HG02870 (cell line): ENCODE data around the gene SRPX.

Experiments
- ATAC-seq: cut with Tn5 transposase; IDR thresholded peaks from one replicate; pipeline ENCODE4 v1.9.1; 2021; ENCODE audit warnings: mild to moderate bottlenecking, moderate library complexity; ENCODE audit not compliant: unreplicated experiment

Gene SRPX

DNA sequence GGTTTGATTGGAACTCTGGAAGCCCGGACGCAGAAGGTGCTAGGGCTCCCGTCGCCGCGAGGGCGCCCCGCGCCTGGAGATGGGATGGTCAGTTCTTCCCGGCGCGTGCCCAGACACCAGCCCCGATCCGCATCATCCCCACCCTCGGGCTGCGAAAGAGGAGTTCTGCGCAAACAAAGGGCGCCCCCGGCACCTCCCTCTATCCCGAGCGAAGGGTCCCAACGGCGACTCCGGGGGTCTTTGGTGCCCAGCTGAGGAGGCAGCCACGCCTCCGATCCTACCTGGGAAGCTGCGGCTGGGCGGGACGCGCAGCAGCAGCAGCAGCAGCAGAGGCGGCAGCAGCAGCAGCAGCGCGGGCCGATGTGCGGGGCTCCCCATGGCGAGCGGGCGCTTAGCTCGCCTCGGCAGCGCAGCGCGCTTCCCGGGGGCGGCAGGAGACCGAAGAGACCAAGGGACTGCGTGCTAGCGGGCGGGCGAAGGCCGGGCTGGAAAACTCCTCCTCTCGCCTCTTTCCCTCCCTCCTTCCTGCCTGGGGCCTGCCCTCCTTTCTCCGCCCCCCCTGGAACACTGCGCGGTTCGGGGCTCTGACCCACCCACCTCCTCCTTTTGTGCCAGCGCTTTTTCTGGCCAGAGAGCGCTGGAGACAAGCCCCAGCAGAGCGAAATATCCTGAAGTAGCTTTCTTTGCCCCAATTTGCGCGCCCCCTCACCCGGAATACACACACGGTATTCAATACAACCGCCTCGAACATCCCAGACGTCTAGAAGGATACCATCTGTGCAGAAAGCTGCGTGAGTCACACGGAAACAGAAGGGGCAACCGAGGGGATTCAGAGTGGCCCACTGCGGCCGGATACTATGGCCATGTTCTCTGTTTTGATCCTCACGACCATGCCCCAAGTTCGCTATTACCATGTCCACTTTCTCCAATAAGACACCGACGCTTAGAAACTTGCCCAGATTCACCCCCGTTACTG lies at the start of gene SRPX:
Gene SRPX, minus strand, starts transcription at position 457 of the 976 bp plus-strand sequence. Its CDS starts 79 bp downstream, at position 378.
- no peak for ATAC-seq

- no peak for ATAC-seq
Measured at GRCh38 chrX:38268011-38268410, 47.3 kb upstream of the SRPX start.

DNA sequence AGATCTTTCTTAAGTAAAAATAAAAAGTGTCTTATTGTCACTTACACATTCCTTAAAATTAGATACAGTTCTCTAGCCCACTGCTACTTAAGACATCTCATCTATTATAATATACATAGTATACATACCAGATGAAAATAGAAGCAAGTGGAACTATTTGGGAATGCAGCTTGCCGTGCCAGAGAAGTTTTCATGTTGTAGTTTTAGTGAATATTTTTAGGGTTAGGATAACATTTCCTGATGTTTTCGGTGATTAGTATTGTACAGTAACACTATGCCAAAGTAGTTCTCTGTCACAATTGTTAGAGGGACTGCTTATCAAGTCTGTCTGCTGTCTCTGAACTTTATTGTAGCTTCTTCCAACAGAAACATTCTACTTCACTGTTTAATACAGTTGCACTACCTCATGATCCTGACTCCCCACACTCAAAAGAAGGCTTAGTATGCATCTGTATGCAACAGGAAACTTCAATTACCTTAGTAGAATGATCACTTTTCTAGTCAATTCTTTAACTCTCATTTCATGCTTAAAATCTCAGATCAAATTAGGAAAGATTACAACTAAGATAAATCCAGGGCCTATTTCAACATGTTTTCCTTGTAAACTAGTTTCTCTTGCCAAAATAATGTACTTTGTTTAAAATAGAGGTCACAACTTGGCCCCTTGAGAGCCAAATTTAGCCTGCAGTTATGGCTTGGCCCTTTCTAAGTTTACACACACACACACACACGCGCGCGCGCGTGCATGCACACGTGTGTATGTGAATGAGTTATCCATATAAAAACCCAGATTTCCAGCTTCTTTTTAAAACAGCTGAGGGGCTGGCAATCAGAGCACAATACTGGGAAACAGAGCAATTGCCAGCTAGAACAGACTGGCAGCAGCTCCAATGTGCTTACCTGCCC lies 42.3 kb upstream of the SRPX start:
- ATAC-seq: no peak

GRCh38 chrX:38260231-38260630 lies 39.6 kb upstream of the SRPX start:
- ATAC-seq: peak; percentile 53

DNA sequence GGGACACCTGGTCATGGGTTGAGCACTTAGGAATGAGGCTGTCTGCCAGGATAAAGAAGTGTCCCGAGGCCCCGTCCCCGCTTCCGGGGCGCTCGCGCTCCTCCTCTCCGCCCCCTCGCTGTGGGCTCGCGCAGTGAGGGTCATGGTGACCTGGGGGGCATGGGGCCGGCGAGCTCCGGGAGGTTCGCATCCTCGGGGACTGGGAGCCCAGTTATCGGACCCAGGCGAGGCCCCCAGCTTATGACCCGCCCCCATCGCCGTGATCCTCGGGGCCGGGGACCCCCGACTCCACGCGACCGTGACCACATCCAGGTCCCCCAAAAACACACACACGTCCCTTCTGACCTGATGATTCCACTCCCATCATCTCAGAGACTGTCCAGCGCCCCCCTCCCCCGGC lies 35.3 kb upstream of the SRPX start:
- no peak for ATAC-seq

DNA sequence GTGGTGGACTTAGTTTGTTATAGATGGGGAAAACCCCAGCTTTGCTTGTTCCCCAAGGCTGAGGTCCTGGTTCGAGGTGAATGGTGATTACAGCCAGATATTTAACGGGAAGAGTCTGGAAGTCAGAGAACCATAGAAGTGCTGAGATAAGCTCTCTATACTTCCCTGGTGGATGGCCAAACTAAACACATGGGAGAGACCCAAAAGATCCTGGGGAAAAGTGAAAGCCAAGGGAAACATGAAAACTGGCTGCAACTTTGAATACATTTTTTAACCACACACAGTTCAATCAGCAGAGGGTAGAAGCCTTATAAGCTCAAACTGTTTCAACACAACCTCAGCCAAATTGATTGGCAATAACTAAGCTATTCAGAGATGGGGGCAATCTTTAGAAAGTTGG lies 29.3 kb upstream of the SRPX start:
- ATAC-seq: no peak

DNA sequence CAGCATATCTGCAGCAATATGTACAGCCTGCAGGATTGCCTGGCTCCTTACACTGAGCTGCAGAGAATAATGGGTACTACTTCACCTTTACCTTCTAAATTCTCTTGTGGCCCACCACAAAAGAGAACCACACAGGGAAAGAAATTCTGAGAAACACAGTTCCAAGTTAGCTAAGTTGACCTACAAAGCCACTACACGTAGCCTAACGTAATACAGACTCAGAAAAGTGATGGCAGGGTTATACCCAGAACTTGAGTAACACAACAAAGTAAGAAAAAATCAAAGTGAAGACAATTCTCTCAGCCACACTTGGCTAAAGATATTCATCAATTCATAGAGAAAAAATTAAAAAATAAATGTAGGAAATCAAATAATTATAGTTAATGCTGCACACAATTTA lies 26.4 kb upstream of the SRPX start:
- ATAC-seq: no peak

GRCh38 chrX:38240541-38240940 lies 19.9 kb upstream of the SRPX start:
- no peak for ATAC-seq

DNA sequence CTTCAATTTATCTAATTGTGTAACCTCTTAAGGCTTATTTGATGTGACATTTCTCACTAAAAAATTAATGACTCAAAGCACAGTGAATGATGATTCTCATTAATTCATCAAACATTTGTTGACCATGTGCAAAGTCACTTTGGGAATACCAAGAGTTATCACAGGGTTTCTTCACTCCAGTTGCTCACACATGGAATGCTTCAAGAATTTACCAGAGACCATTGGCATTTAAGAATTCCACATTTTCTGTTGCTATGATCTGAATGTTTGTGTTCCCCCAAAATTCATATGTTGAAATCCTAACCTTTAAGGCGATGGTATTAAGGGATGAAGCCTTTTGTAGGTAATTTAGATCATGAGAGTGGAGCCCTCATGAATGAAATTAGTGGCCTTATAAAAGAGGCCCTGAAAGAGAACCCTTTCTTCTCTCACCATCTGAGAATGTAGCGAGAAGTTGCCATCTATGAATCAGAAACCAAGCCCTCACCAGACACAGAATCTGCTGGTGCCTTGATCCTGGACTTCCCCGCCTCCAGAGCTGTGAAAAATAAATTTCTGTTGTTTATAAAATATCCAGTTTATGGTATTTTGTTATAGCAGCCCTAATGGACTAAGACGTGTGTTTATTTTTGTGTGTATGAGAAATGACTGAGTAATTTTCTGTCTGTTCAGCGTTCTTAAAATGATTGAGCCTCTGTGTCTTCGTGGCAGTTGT lies 16.4 kb upstream of the SRPX start:
- ATAC-seq: no peak

- ATAC-seq: no peak
Measured at GRCh38 chrX:38233891-38234667, 13.4 kb upstream of the SRPX start.

GRCh38 chrX:38232079-38232686 lies 11.5 kb upstream of the SRPX start:
- no peak for ATAC-seq

DNA sequence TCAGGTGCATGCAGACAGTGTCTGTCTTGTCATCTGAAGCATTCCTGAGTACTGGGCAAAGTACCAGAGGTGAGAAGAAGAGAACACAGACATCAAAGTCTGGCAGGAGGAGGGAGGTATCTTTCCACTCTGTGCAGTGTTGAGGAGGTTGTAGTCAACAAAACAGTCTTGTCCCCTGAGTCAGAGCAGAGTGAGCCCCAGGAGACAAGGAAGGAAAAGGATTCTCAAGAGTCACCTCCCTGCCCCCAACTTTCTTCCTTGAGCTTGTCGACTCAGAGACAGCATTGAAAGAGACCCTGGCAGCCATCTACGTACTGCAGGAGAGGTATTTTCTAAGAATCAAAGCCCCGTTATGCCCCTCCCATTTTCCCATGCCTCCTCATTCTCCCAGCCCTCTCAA lies 4.4 kb upstream of the SRPX start:
- no peak for ATAC-seq

DNA sequence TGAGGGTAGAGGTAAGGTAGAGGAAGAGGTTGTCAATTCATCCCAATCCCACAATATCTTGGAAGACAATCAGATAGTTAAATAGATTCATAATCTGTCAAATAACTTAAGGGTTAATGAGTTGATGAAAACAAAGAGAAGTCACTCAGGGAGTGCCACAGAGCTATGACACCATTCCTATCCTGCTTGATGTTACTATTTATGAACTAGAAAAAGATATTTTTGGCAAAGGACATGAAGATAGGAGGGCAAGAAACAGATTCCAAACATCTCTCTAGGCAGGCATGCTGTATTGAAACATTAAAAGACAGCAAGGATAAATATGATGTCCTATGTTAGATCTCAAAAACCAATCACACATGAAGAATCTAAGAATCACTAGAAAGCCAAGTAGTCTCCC lies 3.5 kb upstream of the SRPX start:
- ATAC-seq: no peak

DNA sequence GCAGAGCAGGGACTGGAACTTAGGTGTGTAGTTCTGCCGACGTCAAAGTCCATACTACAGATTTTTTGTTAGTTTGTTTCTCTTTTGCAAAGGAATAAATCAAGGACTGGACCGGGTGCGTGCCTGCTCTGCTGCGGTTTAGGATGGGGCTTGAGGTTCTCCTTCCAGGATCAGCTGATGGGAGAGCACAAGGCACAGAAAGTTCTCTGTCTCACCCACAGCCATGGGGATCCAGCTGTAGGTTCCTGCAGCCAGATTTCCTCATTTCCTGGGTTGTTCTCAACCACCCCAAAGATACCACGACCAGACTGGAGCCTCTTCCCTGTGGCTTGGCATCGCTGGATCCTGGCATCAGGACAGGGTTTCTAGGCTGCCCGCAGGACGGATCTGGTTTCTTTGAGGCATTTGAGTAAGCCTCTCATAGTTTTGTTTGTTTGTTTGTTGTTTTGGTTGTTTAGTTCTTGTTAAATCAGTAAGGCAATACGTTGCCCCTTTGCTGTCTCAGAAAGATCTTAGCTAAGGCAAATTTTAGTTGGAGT lies 789 bp upstream of the SRPX start:
- ATAC-seq: no peak

DNA sequence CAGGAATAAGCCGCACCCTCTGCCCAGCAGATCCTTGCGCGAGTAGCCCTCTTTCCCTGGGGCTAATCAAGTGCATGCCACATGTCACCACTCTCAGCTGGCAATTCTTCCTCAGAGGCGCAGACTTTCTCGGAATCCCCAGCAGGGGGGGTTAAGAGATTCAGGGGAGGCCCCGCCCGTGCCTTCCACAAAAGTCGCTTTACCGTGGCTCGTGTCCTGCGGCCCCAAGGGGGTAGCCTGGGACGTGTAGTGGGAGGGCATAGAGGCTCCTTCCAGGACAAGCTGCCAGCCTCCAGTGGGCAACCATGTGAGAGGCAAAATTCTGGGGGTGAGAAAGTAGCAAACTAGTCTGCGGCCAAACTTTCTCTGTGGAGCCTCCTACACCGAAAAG lies 652 bp downstream of the SRPX start:
- peak; percentile 31 for ATAC-seq

DNA sequence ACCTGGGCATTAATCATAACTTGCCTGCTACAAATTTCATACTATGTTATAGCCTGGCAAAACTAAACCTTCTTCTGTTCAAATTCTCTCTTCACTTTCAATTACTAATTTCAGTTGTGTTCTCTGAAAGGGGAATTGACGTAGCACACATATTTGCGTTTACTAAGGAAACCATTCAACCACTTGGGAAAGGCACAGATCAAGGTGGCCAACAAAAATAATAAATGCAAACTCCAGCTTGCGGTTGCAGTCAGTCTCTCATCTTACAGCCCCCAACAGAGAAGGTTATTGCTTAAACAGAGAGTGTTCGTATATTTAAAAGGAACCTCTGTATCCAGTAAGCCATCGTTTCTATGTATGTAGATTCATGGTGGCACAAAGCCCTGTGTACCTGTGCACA lies 4.0 kb downstream of the SRPX start:
- peak; percentile 55 for ATAC-seq

- ATAC-seq: no peak
Measured at GRCh38 chrX:38214551-38215531, 5.8 kb downstream of the SRPX start.

DNA sequence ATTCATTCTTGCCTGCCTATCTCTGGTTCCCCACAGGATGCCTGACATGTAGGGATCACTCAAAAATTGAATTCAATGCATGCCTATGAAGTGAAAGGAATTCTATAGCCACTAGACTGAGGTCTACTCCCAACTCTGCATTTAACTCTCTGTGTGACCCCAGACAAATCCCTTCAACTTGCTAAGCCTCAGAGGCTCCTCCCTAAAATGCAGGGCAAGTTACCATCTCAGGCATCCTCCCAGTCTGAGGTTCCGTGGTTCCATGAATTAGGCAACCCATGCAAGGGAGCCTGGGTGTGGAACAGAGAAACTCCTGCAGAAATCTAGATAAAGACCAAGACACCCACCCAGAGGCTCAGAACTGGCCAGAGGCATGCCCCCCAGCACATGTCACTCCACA lies 6.6 kb downstream of the SRPX start:
- no peak for ATAC-seq
